WTC11 (cell line): ENCODE measurements around the gene COL4A6. TPM values are rescaled to one million over a fixed set of nuclear protein-coding genes. Genes with fewer than 3 reads are reported as not detected.

Experiments used
- ATAC-seq: fragments of 200-7000 bp; cut with Tn5 transposase; 2 replicates; pipeline ENCODE4 v1.10.0; 2021; ENCODE audit warnings: mild to moderate bottlenecking, moderate library complexity
- CTCF ChIA-PET: fragments of 300-600 bp; sonication (Branson Sonifier 250); formaldehyde crosslinking; loops from one replicate; lab custom pipeline; 2021; ENCODE audit warnings: antibody characterized with exemption; lab: Charles Lee
- POLR2A ChIA-PET: fragments of 350-600 bp; sonication (Branson Sonifier 250); formaldehyde crosslinking; loops from one replicate; lab custom pipeline; 2021; ENCODE audit warnings: antibody characterized with exemption; lab: Charles Lee
- DNase-seq: peaks from one replicate; pipeline ENCODE4 v3.0.0; 2021; ENCODE audit warnings: low spot score
- H3K27ac Mint-ChIP-seq: 2 replicates; pipeline ENCODE4 v1.8.0; 2021; ENCODE audit warnings: mixed read lengths
- H3K27me3 Mint-ChIP-seq: 2 replicates; pipeline ENCODE4 v1.8.0; 2021; ENCODE audit warnings: low read depth, mild to moderate bottlenecking, moderate library complexity, mixed read lengths
- H3K36me3 Mint-ChIP-seq: 2 replicates; pipeline ENCODE4 v1.8.0; 2021; ENCODE audit warnings: mixed read lengths
- H3K4me1 Mint-ChIP-seq: 2 replicates; pipeline ENCODE4 v1.8.0; 2022; ENCODE audit warnings: mixed read lengths
- H3K4me3 Mint-ChIP-seq: 2 replicates; pipeline ENCODE4 v1.8.0; 2021; ENCODE audit warnings: mild to moderate bottlenecking, moderate library complexity, mixed read lengths
- H3K9me3 Mint-ChIP-seq: 2 replicates; pipeline ENCODE4 v1.8.0; 2021; ENCODE audit warnings: mixed read lengths
- CDX4 ChIP-seq: fragments of 250-450 bp; sonication (Bioruptor Pico); IDR thresholded peaks from 2 replicates; pipeline ENCODE4 v1.9.0; 2021; ENCODE audit warnings: moderate library complexity, mild to moderate bottlenecking, inconsistent platforms, borderline replicate concordance
- EMX1 ChIP-seq: fragments of 250-450 bp; sonication (Bioruptor Pico); IDR thresholded peaks from 2 replicates; pipeline ENCODE4 v1.8.0; 2021; ENCODE audit warnings: mild to moderate bottlenecking
- FOXP1 ChIP-seq: sonication (generic); formaldehyde crosslinking; IDR thresholded peaks from 2 replicates; pipeline ENCODE4 v1.8.0; 2022; ENCODE audit warnings: missing genetic modification reagents, mild to moderate bottlenecking, moderate library complexity, borderline replicate concordance
- NFATC4 ChIP-seq: fragments of 250-450 bp; sonication (Bioruptor Pico); IDR thresholded peaks from 2 replicates; pipeline ENCODE4 v1.9.0; 2021; ENCODE audit warnings: mild to moderate bottlenecking
- NFE2L1 ChIP-seq: sonication (generic); formaldehyde crosslinking; IDR thresholded peaks from 2 replicates; pipeline ENCODE4 v1.8.1; 2023; ENCODE audit warnings: missing genetic modification reagents
- NR2C2 ChIP-seq: sonication (generic); formaldehyde crosslinking; IDR thresholded peaks from 2 replicates; pipeline ENCODE4 v1.8.0; 2022; ENCODE audit warnings: mild to moderate bottlenecking, missing genetic modification reagents
- PREB ChIP-seq: sonication (generic); formaldehyde crosslinking; IDR thresholded peaks from 2 replicates; pipeline ENCODE4 v1.8.1; 2022; ENCODE audit warnings: mild to moderate bottlenecking, missing genetic modification reagents, moderate library complexity, borderline replicate concordance
- PRRX2 ChIP-seq: fragments of 250-450 bp; sonication (Bioruptor Pico); IDR thresholded peaks from 2 replicates; pipeline ENCODE4 v1.8.0; 2021; ENCODE audit warnings: mild to moderate bottlenecking
- RORB ChIP-seq: fragments of 250-450 bp; sonication (Bioruptor Pico); IDR thresholded peaks from 2 replicates; pipeline ENCODE4 v1.9.0; 2021; ENCODE audit warnings: mild to moderate bottlenecking
- SMAD3 ChIP-seq: sonication (generic); formaldehyde crosslinking; IDR thresholded peaks from 2 replicates; pipeline ENCODE4 v1.8.0; 2022; ENCODE audit warnings: missing genetic modification reagents, mild to moderate bottlenecking, borderline replicate concordance
- SP1 ChIP-seq: sonication (generic); formaldehyde crosslinking; conservative IDR thresholded peaks from 2 replicates; pipeline ENCODE4 v1.8.1; 2022; ENCODE audit warnings: missing genetic modification reagents
- TEAD1 ChIP-seq: sonication (generic); formaldehyde crosslinking; IDR thresholded peaks from 2 replicates; pipeline ENCODE4 v1.8.0; 2022; ENCODE audit warnings: mild to moderate bottlenecking, missing genetic modification reagents
- TP53 ChIP-seq: sonication (generic); formaldehyde crosslinking; IDR thresholded peaks from 2 replicates; pipeline ENCODE4 v1.8.1; 2023; ENCODE audit warnings: mild to moderate bottlenecking, missing genetic modification reagents
- USF1 ChIP-seq: sonication (generic); formaldehyde crosslinking; IDR thresholded peaks from 2 replicates; pipeline ENCODE4 v1.8.0; 2022; ENCODE audit warnings: mild to moderate bottlenecking, missing genetic modification reagents
- USF2 ChIP-seq: sonication (generic); formaldehyde crosslinking; IDR thresholded peaks from 2 replicates; pipeline ENCODE4 v1.8.1; 2023; ENCODE audit warnings: mild to moderate bottlenecking, missing genetic modification reagents, moderate library complexity
- ZNF232 ChIP-seq: sonication (generic); formaldehyde crosslinking; IDR thresholded peaks from 2 replicates; pipeline ENCODE4 v1.8.0; 2022; ENCODE audit warnings: mild to moderate bottlenecking, missing genetic modification reagents
- ZSCAN18 ChIP-seq: fragments of 250-450 bp; sonication (Bioruptor Pico); IDR thresholded peaks from 2 replicates; pipeline ENCODE4 v2.1.2; 2022; ENCODE audit warnings: mild to moderate bottlenecking, moderate library complexity
- total RNA-seq: library from RNA; stranded (reverse); gene quantifications from 3 replicates; pipeline ENCODE4 v1.2.3, GENCODE V29; 2021
- TF ChIP-seq, protein P1 (sequence below): sonication (generic); formaldehyde crosslinking; IDR thresholded peaks from 2 replicates; pipeline ENCODE4 v1.8.1; 2023; ENCODE audit warnings: mild to moderate bottlenecking, missing genetic modification reagents
- TF ChIP-seq, protein P2 (sequence below): sonication (generic); formaldehyde crosslinking; IDR thresholded peaks from 2 replicates; pipeline ENCODE4 v1.8.1; 2023; ENCODE audit warnings: mild to moderate bottlenecking, missing genetic modification reagents, moderate library complexity
- TF ChIP-seq, protein P3 (sequence below): sonication (generic); formaldehyde crosslinking; IDR thresholded peaks from 2 replicates; pipeline ENCODE4 v1.8.1; 2023; ENCODE audit warnings: mild to moderate bottlenecking, missing genetic modification reagents, borderline replicate concordance

COL4A6 gene
- total RNA-seq, 1 experiment from 2014 or later, result 15.2 TPM

- ATAC-seq (no peak), DNase-seq (no peak)
- no peaks in the 10 kb centered on the region for H3K27me3 Mint-ChIP-seq
- ChIA-PET CTCF (no interaction called here), POLR2A (no interaction called here)
- no peak overlapping the region for H3K27ac Mint-ChIP-seq
- no peak overlapping the region for H3K4me3 Mint-ChIP-seq
- no peaks in the 10 kb centered on the region for H3K9me3 Mint-ChIP-seq
- H3K4me1 Mint-ChIP-seq, result peaks cover 4% of the 10 kb centered on the region
- no peaks in the 10 kb centered on the region for H3K36me3 Mint-ChIP-seq
- TF ChIP-seq TP53, result no peak
- TF ChIP-seq, all 79 proteins: peak for 0
Observed at GRCh38 chrX:108211301-108211700, 226.9 kb downstream of the COL4A6 start.

GRCh38 chrX:108209006-108209554 lies 229.1 kb downstream of the COL4A6 start:
- H3K36me3 Mint-ChIP-seq, result no peaks in the 10 kb centered on the region
- H3K9me3 Mint-ChIP-seq, result no peaks in the 10 kb centered on the region
- no peak for DNase-seq
- ChIA-PET CTCF (interaction anchor here (1.0 to 1.5 kb wide), 3 partner anchors 9 to 95 kb away, joined by 5 read pairs; no protein-coding TSS in a partner anchor), POLR2A (no interaction called here)
- no peak overlapping the region for H3K4me3 Mint-ChIP-seq
- H3K4me1 Mint-ChIP-seq, result peaks cover 4% of the 10 kb centered on the region
- ATAC-seq, result no peak
- peak overlapping the region; percentile 73; the same call in 1 of the 2 replicates for H3K27ac Mint-ChIP-seq
- H3K27me3 Mint-ChIP-seq, result no peaks in the 10 kb centered on the region
- TF ChIP-seq SP1 (CRISPR knock-in tag) (no peak), USF1 (CRISPR knock-in tag) (no peak), TEAD1 (CRISPR knock-in tag) (no peak), PRRX2 (no peak), FOXP1 (no peak), NFATC4 (CRISPR knock-in tag) (no peak), ZSCAN18 (CRISPR knock-in tag) (no peak), ZNF232 (CRISPR knock-in tag) (no peak), RORB (CRISPR knock-in tag) (no peak), SMAD3 (no peak), NFE2L1 (CRISPR knock-in tag) (no peak), NR2C2 (no peak), EMX1 (CRISPR knock-in tag) (no peak), CDX4 (CRISPR knock-in tag) (no peak)
- TF ChIP-seq, protein P1, sequence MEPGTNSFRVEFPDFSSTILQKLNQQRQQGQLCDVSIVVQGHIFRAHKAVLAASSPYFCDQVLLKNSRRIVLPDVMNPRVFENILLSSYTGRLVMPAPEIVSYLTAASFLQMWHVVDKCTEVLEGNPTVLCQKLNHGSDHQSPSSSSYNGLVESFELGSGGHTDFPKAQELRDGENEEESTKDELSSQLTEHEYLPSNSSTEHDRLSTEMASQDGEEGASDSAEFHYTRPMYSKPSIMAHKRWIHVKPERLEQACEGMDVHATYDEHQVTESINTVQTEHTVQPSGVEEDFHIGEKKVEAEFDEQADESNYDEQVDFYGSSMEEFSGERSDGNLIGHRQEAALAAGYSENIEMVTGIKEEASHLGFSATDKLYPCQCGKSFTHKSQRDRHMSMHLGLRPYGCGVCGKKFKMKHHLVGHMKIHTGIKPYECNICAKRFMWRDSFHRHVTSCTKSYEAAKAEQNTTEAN (CRISPR knock-in tag), result no peak
- TF ChIP-seq, protein P2, sequence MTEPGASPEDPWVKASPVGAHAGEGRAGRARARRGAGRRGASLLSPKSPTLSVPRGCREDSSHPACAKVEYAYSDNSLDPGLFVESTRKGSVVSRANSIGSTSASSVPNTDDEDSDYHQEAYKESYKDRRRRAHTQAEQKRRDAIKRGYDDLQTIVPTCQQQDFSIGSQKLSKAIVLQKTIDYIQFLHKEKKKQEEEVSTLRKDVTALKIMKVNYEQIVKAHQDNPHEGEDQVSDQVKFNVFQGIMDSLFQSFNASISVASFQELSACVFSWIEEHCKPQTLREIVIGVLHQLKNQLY, result no peak
- TF ChIP-seq, all 79 proteins: peak for 0

GRCh38 chrX:108203540-108203939 lies 234.7 kb downstream of the COL4A6 start:
- Mint-ChIP-seq H3K4me1 (peaks cover 3% of the 10 kb centered on the region; the same call in 1 of the 2 replicates), H3K27ac (no peak overlapping the region; the same call in 1 of the 2 replicates), H3K9me3 (no peaks in the 10 kb centered on the region), H3K4me3 (no peak overlapping the region), H3K36me3 (no peaks in the 10 kb centered on the region), H3K27me3 (no peaks in the 10 kb centered on the region)
- DNase-seq (no peak), ATAC-seq (no peak)
- POLR2A ChIA-PET, result no interaction called here
- CTCF ChIA-PET, result interaction anchor here (1.7 kb wide), 1 partner anchor 21 kb away, joined by 5 read pairs; no protein-coding TSS in a partner anchor
- no peak for TF ChIP-seq ZNF232 (CRISPR knock-in tag)
- TF ChIP-seq USF2, result no peak
- TF ChIP-seq PRRX2, result no peak
- TF ChIP-seq PREB (CRISPR knock-in tag), result no peak
- TF ChIP-seq, protein P3, sequence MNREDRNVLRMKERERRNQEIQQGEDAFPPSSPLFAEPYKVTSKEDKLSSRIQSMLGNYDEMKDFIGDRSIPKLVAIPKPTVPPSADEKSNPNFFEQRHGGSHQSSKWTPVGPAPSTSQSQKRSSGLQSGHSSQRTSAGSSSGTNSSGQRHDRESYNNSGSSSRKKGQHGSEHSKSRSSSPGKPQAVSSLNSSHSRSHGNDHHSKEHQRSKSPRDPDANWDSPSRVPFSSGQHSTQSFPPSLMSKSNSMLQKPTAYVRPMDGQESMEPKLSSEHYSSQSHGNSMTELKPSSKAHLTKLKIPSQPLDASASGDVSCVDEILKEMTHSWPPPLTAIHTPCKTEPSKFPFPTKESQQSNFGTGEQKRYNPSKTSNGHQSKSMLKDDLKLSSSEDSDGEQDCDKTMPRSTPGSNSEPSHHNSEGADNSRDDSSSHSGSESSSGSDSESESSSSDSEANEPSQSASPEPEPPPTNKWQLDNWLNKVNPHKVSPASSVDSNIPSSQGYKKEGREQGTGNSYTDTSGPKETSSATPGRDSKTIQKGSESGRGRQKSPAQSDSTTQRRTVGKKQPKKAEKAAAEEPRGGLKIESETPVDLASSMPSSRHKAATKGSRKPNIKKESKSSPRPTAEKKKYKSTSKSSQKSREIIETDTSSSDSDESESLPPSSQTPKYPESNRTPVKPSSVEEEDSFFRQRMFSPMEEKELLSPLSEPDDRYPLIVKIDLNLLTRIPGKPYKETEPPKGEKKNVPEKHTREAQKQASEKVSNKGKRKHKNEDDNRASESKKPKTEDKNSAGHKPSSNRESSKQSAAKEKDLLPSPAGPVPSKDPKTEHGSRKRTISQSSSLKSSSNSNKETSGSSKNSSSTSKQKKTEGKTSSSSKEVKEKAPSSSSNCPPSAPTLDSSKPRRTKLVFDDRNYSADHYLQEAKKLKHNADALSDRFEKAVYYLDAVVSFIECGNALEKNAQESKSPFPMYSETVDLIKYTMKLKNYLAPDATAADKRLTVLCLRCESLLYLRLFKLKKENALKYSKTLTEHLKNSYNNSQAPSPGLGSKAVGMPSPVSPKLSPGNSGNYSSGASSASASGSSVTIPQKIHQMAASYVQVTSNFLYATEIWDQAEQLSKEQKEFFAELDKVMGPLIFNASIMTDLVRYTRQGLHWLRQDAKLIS (CRISPR knock-in tag), result no peak
- TF ChIP-seq ZSCAN18 (CRISPR knock-in tag), result no peak
